Measurements from ENCODE around the gene USP13.

DNA sequence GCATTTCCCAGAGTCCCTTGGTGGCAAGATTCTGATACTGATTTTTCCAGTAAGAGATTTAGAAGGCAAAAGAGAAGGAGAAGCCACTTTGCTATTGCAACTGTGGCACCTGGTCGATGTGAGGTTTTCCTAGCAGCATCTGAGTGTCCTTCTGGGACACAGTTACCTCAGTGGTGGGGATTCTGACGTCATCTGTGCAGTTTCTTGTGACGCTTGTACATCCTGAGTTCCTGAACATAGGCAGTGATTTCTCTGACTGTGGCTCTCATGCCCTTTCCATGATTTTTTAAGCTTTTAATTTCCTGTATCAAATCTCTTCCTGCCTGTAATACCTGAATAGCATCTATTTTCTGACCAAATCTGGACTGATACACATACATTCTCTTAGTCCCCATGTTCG lies 8.9 kb downstream of the USP13 start:
- TF ChIP-seq, protein P1, sequence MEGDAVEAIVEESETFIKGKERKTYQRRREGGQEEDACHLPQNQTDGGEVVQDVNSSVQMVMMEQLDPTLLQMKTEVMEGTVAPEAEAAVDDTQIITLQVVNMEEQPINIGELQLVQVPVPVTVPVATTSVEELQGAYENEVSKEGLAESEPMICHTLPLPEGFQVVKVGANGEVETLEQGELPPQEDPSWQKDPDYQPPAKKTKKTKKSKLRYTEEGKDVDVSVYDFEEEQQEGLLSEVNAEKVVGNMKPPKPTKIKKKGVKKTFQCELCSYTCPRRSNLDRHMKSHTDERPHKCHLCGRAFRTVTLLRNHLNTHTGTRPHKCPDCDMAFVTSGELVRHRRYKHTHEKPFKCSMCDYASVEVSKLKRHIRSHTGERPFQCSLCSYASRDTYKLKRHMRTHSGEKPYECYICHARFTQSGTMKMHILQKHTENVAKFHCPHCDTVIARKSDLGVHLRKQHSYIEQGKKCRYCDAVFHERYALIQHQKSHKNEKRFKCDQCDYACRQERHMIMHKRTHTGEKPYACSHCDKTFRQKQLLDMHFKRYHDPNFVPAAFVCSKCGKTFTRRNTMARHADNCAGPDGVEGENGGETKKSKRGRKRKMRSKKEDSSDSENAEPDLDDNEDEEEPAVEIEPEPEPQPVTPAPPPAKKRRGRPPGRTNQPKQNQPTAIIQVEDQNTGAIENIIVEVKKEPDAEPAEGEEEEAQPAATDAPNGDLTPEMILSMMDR (IDR thresholded peaks at IDR 0.05), result no peak
- TF ChIP-seq POLR2A (IDR thresholded peaks at IDR 0.05), result no peak

Data from right lobe of liver (tissue), 4 donors.